Lower lobe of right lung (tissue), 2 donors: ENCODE results near the gene PNPLA7. TPM values are rescaled to one million over a fixed set of nuclear protein-coding genes. Genes with fewer than 3 reads are reported as not detected.
A peak's percentile ranks its signal among the peaks of the same experiment; 100 is the strongest.

Experiments
- ATAC-seq, 2 donors: fragments of 200-7000 bp; cut with Tn5 transposase; one replicate each; pipeline ENCODE4 v1.9.1; 2020 to 2022; ENCODE audit warnings: mild to moderate bottlenecking in 2 of 2, moderate library complexity in 2 of 2
- DNase-seq: peaks from one replicate; pipeline ENCODE4 v3.0.0-alpha.2; 2020
- H3K27ac ChIP-seq: fragments of 200-600 bp; one replicate; pipeline ENCODE4 v1.8.0; 2022
- H3K27me3 ChIP-seq: fragments of 200-600 bp; one replicate; pipeline ENCODE4 v1.8.0; 2022; ENCODE audit warnings: low read depth
- H3K36me3 ChIP-seq: fragments of 200-600 bp; one replicate; pipeline ENCODE4 v1.8.0; 2022; ENCODE audit warnings: mild to moderate bottlenecking
- H3K4me1 ChIP-seq: fragments of 200-600 bp; one replicate; pipeline ENCODE4 v1.8.0; 2022
- H3K4me3 ChIP-seq: fragments of 200-600 bp; one replicate; pipeline ENCODE4 v1.8.0; 2022; ENCODE audit warnings: mild to moderate bottlenecking
- H3K9me3 ChIP-seq: fragments of 200-600 bp; one replicate; pipeline ENCODE4 v1.8.0; 2022
- CTCF ChIP-seq: fragments of 200-600 bp; IDR thresholded peaks from one replicate; pipeline ENCODE4 v1.8.0; 2022; ENCODE audit warnings: antibody characterized with exemption, mild to moderate bottlenecking
- intact Hi-C: fragments of 100-400 bp; cut with DNase I; formaldehyde crosslinking; loops from one replicate; pipeline ENCODE4 v1.11.0; 2022
- total RNA-seq: library from RNA; stranded (reverse); fragmentation: NEBNext Ultra II Directional; extraction: Animal tissue kit (Norgen Biotek cat#: 25700); gene quantifications from one replicate; pipeline ENCODE4 v1.2.1, GENCODE V29; 2021
- donor health status: DM: no; HTN: yes; CAD: no; lungs with severe emphysema.

PNPLA7 gene
- total RNA-seq, 1 donor from 2014 or later = 12.2 TPM

GRCh38 chr9:137484551-137485315 is 65.5 kb downstream of the PNPLA7 start:
- DNase-seq (peak; percentile 41), ATAC-seq (no peak)
- Histone ChIP-seq H3K27me3 (no peaks in the 10 kb centered on the region), H3K4me1 (peaks cover 5% of the 10 kb centered on the region), H3K9me3 (no peaks in the 10 kb centered on the region), H3K27ac (no peak overlapping the region), H3K36me3 (no peaks in the 10 kb centered on the region), H3K4me3 (no peak overlapping the region)
- intact Hi-C loops = no loop called here
- TF ChIP-seq CTCF = no peak

- TF ChIP-seq CTCF = no peak
- peaks cover 5% of the 10 kb centered on the region for H3K4me1 ChIP-seq
- H3K4me3 ChIP-seq = no peak overlapping the region
- H3K27me3 ChIP-seq = no peaks in the 10 kb centered on the region
- peak; percentile 51 to 52 for ATAC-seq
- no peaks in the 10 kb centered on the region for H3K36me3 ChIP-seq
- intact Hi-C loops = no loop called here
- DNase-seq = peak; percentile 68
- no peaks in the 10 kb centered on the region for H3K9me3 ChIP-seq
- H3K27ac ChIP-seq = no peak overlapping the region
Measured at GRCh38 chr9:137482094-137482781, 68.0 kb downstream of the PNPLA7 start.

GRCh38 chr9:137480686-137481683 is 69.2 kb downstream of the PNPLA7 start:
- Histone ChIP-seq H3K36me3 (no peaks in the 10 kb centered on the region), H3K27ac (no peak overlapping the region), H3K4me3 (no peak overlapping the region), H3K9me3 (peaks cover 6% of the 10 kb centered on the region), H3K27me3 (no peaks in the 10 kb centered on the region), H3K4me1 (peaks cover 5% of the 10 kb centered on the region)
- TF ChIP-seq CTCF = no peak
- no peak for DNase-seq
- ATAC-seq = no peak
- intact Hi-C loops = no loop called here

- Histone ChIP-seq H3K4me1 (peaks cover 5% of the 10 kb centered on the region), H3K27ac (no peak overlapping the region), H3K36me3 (no peaks in the 10 kb centered on the region), H3K27me3 (no peaks in the 10 kb centered on the region), H3K9me3 (peaks cover 15% of the 10 kb centered on the region), H3K4me3 (no peak overlapping the region)
- intact Hi-C loops = no loop called here
- DNase-seq (no peak), ATAC-seq (no peak)
- TF ChIP-seq CTCF = no peak
Measured at GRCh38 chr9:137479892-137480685, 70.1 kb downstream of the PNPLA7 start.
